Adrenal gland (tissue), 12 donors: ENCODE results near the gene GRAP2. TPM values are rescaled to one million over a fixed set of nuclear protein-coding genes. Genes with fewer than 3 reads are reported as not detected.

Experiments used
- DNase-seq, 7 donors: peaks; one replicate each; pipeline ENCODE4 v3.0.0-alpha.2; 2019 to 2020
- H3K27ac ChIP-seq, 5 donors: fragments of 200-600 bp; sonication (generic) in 4 of 5; 1 replicate in 3 of 5; 2 replicates in 2 of 5; pipeline versions ENCODE4 v1.5.1 to v1.8.0; 2016 to 2020; ENCODE audit warnings: mild to moderate bottlenecking in 1 of 5
- H3K27me3 ChIP-seq: fragments of 200-600 bp; 2 replicates; pipeline ENCODE4 v1.8.0; 2021
- H3K36me3 ChIP-seq, 2 donors: fragments of 200-600 bp; replicated peaks in 1 of 2; 1 replicate in 1 of 2; 2 replicates in 1 of 2; pipeline versions ENCODE4 v1.5.1 to v1.8.0; 2018 to 2022
- H3K4me1 ChIP-seq, 2 donors: fragments of 200-600 bp; replicated peaks in 1 of 2; 1 replicate in 1 of 2; 2 replicates in 1 of 2; pipeline versions ENCODE4 v1.5.1 to v1.8.0; 2018 to 2021
- H3K4me3 ChIP-seq, 4 donors: fragments of 200-600 bp; sonication (generic) in 3 of 4; one replicate each; pipeline ENCODE4 v1.5.1; 2016 to 2018
- H3K9me3 ChIP-seq, 3 donors: fragments of 200-600 bp; sonication (generic) in 1 of 3; replicated peaks in 1 of 3; 1 replicate in 2 of 3; 2 replicates in 1 of 3; pipeline versions ENCODE4 v1.5.1 to v1.8.0; 2016 to 2021
- CTCF ChIP-seq, 6 experiments: fragments of 450-650 bp in 4 of 6; fragments of 200-600 bp in 2 of 6; sonication (generic) in 1 of 6; IDR thresholded peaks; 1 replicate in 5 of 6; 2 replicates in 1 of 6; pipeline versions ENCODE4 v1.5.1 to v1.8.0; 2016 to 2021; ENCODE audit warnings: antibody characterized with exemption in 6 of 6, mild to moderate bottlenecking in 2 of 6, moderate library complexity in 1 of 6
- POLR2A ChIP-seq, 2 donors: fragments of 450-650 bp; IDR thresholded peaks; one replicate each; pipeline ENCODE4 v1.6.1; 2017; ENCODE audit warnings: antibody characterized with exemption in 2 of 2, mild to moderate bottlenecking in 2 of 2, moderate library complexity in 1 of 2
- WGBS, 4 donors: extraction: QIAGEN DNeasy Blood & Tissue Kit in 2 of 4; methylation state at CpG; one replicate each; pipeline versions ENCODE4 v1.1.5 to v1.1.7; 2013 to 2017; 5-methylcytosine and 5-hydroxymethylcytosine counted together
- intact Hi-C, 2 donors: fragments of 100-400 bp; cut with DNase I; formaldehyde crosslinking; loops; one replicate each; pipeline versions ENCODE4 v1.14.1 to v1.15.0; 2022 to 2023
- polyA plus RNA-seq, 3 donors: library from polyadenylated mRNA; stranded (reverse); fragments of 200-250 nt in 2 of 3; fragments of 350-450 nt in 1 of 3; fragmentation: Illumina TruSeq in 1 of 3; extraction: RNeasy Lipid Tissue Mini Kit (QIAGEN cat#74804) in 1 of 3; gene quantifications; one replicate each; pipeline ENCODE4 v1.2.3, GENCODE V29; 2013 to 2014
- total RNA-seq, 9 donors: library from RNA; depleted of rRNA in 4 of 9; stranded (reverse); fragments of >200 nt in 4 of 9; fragments of 120-200 nt in 1 of 9; fragmentation: NEBNext Ultra II Directional in 1 of 9; extraction: Animal tissue kit (Norgen Biotek cat#: 25700) in 1 of 9; gene quantifications; one replicate each; pipeline versions ENCODE4 v1.1.0 to v1.2.4, GENCODE V29; 2013 to 2023
- donor health status: healthy with polysubstance abuse.
- donor health status: Bipolar disorder and iron deficiency.
- donor health status: DM: yes; HTN: yes; CAD: no.
- donor health status: DM: no; HTN: no; CAD: no.
- donor health status: DM: no; HTN: no; CAD: no.
- donor health status: DM: yes; HTN: yes; CAD: no.

The GRAP2 gene
- total and polyA plus RNA-seq, 12 donors = 0.28 to 1.7 (median 0.61) TPM; not detected in 1

GRCh38 chr22:39967103-39967829 is 66.4 kb downstream of the GRAP2 start:
- Histone ChIP-seq H3K4me1 (no peaks in the 10 kb centered on the region), H3K27ac (no peak overlapping the region), H3K36me3 (no peaks in the 10 kb centered on the region), H3K9me3 (no peaks in the 10 kb centered on the region), H3K4me3 (no peak overlapping the region), H3K27me3 (peaks cover 5% of the 10 kb centered on the region)
- DNase-seq = no peak
- 71 to 77% (median 76%) methylated on average over 9 of the region's 9 CpGs for WGBS, 4 donors
- no peak for TF ChIP-seq POLR2A (IDR thresholded peaks at IDR 0.05)
- no peak for TF ChIP-seq CTCF (IDR thresholded peaks at IDR 0.05)
- intact Hi-C loops = no loop called here

- Histone ChIP-seq H3K36me3 (no peaks in the 10 kb centered on the region), H3K27me3 (peaks cover 5% of the 10 kb centered on the region), H3K9me3 (no peaks in the 10 kb centered on the region), H3K27ac (peak overlapping the region in 1 of 5 donors; percentile 34), H3K4me3 (no peak overlapping the region), H3K4me1 (no peaks in the 10 kb centered on the region)
- intact Hi-C loops = no loop called here
- peak in 1 of 7 donors; percentile 23 for DNase-seq
- TF ChIP-seq POLR2A (IDR thresholded peaks at IDR 0.05) (no peak), CTCF (IDR thresholded peaks at IDR 0.05) (no peak)
- 58 to 69% (median 67%) methylated on average over 15 to 20 of the region's 20 CpGs for WGBS, 4 donors
Measured at GRCh38 chr22:39967996-39968972, 67.4 kb downstream of the GRAP2 start.

GRCh38 chr22:39970742-39971141 is 69.9 kb downstream of the GRAP2 start:
- no peaks in the 10 kb centered on the region for H3K9me3 ChIP-seq
- no peak overlapping the region for H3K4me3 ChIP-seq
- WGBS, 4 donors = 92 to 99% (median 95%) methylated on average over 9 to 10 of the region's 10 CpGs
- DNase-seq = no peak
- TF ChIP-seq CTCF (IDR thresholded peaks at IDR 0.05) = no peak
- no peak for TF ChIP-seq POLR2A (IDR thresholded peaks at IDR 0.05)
- no peaks in the 10 kb centered on the region for H3K36me3 ChIP-seq
- intact Hi-C loops = no loop called here
- H3K4me1 ChIP-seq = no peaks in the 10 kb centered on the region
- H3K27ac ChIP-seq = no peak overlapping the region
- H3K27me3 ChIP-seq = peaks cover 12% of the 10 kb centered on the region

- intact Hi-C loops = no loop called here
- WGBS, 4 donors = 55 to 73% (median 57%) methylated on average over 5 of the region's 5 CpGs
Measured at GRCh38 chr22:39972641-39973040, 71.8 kb downstream of the GRAP2 start.

More at GRCh38 chr22:39972641-39973040, 71.8 kb downstream of the GRAP2 start:
- DNase-seq = no peak
- Histone ChIP-seq H3K4me3 (no peak overlapping the region), H3K9me3 (no peaks in the 10 kb centered on the region), H3K36me3 (no peaks in the 10 kb centered on the region), H3K4me1 (no peaks in the 10 kb centered on the region), H3K27ac (no peak overlapping the region), H3K27me3 (peaks cover 22% of the 10 kb centered on the region)
- TF ChIP-seq CTCF (IDR thresholded peaks at IDR 0.05) (no peak), POLR2A (IDR thresholded peaks at IDR 0.05) (no peak)
